HG03095 (cell line): ENCODE results near the gene PIK3CB.
"Not testable (repeated sequence)": the region's sequence is repeated elsewhere in the genome, so short reads cannot be mapped to it uniquely, and the experiment has no call there.

Experiments used
- ATAC-seq: cut with Tn5 transposase; IDR thresholded peaks from one replicate; pipeline ENCODE4 v1.9.1; 2021; ENCODE audit warnings: moderate library complexity; ENCODE audit not compliant: unreplicated experiment

Gene PIK3CB

DNA sequence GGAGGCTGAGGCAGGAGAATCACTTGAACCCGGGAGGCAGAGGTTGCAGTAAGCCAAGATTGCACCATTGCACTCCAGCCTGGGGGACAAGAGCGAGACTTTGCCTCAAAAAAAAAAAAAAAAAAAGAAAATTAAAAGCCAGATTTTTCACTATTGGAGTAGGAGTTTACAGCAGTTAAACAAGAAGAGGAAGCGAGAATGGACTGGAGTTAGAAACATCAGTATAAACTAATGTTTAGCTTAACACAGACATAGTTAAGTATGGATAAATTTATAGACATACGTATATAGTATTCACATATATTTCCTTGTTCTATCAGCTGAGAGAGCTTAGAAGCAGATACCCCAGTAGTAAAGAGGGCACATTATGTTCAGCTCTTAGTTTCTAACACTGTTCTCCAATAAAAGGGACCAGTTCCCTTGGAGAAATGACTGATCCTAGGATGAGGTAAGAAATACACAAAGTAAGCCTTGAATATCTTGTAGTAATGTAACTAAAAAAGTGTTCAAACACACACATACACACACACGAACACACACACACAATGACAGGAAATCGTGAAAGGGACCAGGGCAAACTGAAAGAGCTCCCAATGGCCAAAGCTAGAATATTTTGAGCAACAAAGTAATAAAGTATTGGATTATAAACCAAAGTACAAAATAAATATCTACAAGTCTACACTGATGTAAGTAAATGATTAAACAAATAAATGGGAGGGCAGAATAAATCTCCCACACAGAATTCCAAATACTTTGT, 25.1 kb downstream of the PIK3CB start:
- ATAC-seq: no peak

DNA sequence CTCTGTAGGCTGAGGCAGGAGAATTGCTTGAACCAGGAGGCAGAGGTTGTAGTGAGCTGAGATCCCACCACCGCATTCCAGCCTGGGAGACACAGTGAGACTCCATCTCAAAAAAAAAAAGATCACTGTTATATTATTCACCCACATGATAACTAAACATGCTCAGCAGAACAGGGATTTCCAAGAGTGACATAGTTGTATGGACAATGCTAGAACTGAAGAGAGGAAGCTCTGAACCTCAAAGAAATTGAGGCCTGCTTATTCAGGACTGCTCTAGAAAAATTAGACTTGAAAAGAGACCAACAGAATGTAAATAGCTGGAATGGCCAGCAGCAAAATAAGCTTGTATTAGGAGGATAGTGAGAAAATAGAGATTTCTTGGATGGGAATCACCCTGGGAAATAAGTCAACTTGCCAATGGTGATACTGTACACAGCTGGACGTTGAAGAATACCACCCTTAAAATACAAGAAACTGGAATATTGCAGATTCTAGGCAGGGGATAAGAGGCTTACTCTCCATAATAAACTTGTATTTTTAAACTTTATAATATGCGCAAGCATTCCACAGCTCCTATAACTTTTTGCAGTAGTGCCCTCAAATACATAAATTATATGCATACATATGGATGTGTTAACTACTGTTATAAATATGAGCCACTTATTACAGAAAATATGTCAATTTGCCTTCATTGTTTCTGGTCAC, 28.2 kb downstream of the PIK3CB start:
- ATAC-seq: no peak

DNA sequence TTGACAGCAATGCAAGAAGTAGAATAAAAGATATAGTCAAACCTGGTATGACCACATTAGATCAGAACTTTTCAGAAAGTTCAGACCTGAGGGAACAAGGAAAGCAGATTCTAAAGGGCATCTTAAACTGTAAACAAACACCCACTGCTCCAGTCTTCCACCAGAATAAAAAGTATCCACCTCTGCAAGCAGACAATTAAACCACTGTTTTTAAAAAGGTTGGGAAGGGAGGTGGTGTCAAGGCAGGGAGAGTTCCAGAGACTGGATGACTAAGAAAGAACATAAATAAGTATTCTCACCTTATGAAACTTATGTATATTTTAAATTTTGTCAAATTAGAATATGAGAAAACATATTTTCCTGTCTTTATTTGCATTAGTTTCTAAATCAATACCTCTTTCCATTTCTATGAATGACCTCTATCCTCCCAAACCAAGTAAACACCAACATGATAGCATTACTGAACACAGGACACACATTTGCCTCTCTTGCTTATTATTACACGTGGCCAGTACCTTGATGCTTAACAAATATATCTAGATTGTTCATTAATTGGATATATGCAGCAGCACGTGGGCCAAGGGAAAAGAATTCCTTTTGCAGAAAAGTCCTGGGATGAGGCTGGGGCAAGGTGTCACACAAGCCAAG, 31.6 kb downstream of the PIK3CB start:
- no peak for ATAC-seq

DNA sequence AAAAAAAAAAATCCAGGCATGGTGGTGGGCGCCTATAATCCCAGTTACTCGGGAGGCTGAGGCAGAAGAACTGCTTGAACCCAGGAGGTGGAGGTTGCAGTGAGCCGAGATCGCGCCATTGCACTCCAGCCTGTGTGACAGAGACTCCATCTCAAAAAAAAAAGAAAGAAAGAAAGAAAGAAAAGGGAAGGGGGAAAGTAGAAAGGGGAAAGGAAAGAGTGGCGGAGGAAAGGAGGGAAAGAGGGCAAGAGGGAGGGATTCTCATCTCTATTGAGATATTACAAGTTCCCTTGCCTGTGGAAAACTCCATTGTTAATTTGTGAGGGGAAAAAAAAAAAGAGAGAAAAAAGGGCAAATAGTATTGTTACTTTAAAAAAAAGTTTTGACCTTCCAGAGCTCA, 32.5 kb downstream of the PIK3CB start:
- ATAC-seq: not testable (repeated sequence)

DNA sequence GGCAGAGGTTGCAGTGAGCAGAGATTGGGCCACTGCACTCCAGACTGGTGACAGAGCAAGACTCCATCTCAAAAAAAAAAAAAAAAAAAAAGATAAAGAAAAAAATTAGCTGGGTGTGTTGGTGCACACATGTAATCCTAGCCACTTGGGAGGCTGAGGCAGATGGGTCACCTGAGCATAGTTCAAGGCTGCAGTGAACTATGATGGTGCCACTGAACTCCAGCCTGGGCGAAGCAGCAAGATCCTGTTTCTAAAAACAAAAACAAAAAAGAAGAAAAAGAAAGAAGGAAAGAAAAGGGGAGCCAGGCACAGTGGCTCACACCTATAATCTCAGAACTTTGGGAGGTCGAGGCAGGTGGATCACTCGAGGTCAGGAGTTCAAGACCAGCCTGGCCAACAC, 32.9 kb downstream of the PIK3CB start:
- ATAC-seq: no peak

DNA sequence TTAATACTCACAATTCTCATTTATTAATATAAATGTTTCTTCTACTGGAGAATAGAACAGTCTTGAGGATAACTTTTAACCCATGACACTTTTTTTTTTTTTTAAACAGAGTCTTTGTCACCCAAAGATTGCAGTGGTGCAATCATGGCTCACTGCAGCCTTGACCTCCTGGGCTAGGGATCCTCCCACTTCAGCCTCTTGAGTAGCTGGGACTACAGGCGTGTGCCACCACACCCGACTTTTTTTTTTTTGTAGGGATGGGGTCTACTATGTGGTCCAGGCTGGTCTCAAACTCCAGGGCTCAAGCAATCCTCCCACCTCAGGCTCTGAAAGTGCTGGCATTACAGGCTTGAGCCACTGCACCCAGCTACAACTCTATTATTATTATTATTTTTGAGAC, 34.5 kb downstream of the PIK3CB start:
- ATAC-seq: no peak

DNA sequence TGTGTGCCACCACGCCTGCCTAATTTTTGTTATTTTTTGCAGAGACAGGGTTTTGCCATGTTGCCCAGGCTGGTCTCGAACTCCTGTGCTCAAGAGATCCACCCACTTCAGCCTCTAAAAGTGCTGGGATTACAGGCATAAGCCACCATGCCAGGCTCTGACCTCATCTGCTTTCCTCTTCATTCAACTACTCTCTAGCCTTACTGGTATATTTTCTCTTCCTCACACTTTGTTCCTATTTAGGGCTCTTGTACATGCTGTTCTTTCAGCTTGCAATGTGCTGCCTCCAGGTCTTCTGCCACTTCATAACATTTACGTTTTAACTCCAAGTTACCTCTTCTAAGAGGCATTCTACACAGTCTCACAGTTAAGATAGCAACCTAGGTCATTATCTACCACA, 34.9 kb downstream of the PIK3CB start:
- no peak for ATAC-seq

DNA sequence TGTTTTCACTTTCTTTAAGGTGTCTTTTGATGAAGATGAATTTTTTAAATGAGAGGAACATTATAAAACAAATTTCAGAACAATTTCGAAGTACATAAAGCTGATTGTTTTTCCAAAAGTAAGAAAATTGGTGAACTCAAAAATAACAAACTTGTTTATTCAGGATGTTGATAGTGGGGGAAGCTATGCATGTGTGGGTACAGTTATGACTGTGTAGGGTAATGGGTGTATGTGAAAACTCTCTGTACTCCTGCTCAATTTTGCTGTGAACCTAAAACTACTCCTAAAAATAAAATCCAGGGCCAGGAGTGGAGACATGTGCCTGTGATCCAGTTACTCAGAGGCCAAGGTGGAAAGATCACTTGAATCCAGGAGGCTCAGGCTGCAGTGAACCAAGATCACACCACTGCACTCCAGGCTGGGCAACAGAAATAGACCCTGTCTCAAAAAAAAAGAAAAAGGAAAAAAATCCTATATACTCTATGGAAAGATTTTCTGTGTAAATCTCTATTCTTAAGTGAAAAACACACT, 37.2 kb downstream of the PIK3CB start:
- ATAC-seq: no peak

DNA sequence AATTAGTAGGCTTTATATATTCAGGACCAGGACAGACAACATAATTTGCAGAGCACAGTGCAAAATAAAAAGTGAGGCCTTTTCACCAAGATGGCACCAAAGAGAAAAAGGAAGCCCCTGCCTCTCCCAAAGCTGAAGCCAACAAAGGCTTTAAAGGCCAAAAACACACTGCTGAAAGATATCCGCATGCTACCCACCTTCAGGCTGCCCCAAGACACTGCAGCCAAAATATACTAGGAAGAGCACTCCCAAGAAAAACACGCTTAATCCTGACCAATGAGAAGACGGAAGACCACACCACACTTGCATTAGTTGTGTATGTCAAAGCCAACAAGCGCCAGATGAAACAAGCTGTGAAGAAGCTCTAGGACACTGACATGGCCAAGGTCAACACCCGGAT, 38.0 kb downstream of the PIK3CB start:
- ATAC-seq: no peak

DNA sequence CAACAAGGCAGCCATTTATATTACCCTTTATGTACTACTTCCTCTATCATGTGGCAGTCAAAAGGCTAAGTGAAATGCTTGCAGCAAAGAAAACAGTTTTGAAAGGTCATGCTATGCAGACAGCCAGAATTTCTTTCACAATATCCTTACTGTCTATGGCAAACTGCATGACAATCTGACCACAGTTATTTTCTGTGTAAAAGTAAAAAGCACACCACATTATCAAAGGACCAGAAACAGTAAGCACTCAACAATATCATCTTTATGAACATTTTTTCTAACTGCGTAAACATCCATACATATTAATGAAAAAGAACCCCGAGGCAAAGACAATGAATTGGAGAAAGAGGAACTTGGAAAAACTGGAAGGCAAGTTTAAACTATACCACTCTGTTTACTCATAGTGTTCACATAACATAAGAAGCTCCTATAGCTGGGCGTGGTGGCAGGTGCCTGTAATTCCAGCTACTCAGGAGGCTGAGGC, 47.9 kb downstream of the PIK3CB start:
- no peak for ATAC-seq

DNA sequence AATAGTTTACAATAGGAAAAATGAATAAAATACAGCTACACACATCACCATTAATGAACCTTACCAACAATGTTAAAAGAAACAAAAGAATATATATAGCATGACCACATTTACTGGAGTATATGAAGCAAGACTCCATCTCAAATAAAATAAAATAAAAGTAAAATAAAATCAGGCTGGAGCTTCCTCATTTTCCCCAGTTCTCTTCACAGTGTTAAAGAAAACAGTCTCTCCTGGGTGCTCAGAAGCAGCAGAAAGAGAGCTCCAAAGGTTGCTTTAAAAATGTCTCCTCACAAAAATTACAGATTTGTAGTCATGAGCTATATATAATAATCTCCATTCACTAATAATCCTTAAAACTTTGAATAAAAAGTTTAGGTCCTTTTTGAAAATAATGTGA, 48.8 kb downstream of the PIK3CB start:
- ATAC-seq: no peak

DNA sequence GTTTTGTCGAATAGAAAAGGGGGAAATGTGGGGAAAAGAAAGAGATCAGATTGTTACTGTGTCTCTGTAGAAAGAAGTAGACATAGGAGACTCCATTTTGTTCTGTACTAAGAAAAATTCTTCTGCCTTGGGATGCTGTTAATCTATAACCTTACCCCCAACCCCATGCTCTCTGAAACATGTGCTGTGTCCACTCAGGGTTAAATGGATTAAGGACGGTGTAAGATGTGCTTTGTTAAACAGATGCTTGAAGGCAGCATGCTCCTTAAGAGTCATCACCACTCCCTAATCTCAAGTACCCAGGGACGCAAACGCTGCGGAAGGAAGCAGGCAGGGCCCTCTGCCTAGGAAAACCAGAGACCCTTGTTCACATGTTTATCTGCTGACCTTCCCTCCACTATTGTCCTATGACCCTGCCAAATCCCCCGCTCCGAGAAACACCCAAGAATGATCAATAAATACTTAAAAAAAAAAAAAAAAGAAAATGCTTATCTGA, 49.3 kb downstream of the PIK3CB start:
- not testable (repeated sequence) for ATAC-seq

DNA sequence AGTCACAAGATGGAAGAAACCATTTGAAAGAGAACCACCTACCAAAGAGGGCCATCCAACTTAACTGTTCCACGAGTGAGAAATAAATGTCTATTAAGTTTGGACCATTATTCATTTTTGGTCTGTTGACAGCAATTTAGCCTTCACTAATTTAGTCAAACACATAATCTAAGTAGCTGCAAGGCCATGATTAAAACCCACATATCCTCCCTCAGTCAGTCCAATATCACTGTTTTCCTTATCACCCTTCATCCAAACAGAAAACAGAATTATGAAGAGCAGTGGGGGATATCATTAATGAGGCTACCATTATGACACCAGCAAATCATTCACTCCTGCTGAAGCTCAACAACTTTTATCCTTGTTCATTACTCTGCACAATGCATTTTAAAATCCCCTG, 52.0 kb downstream of the PIK3CB start:
- ATAC-seq: no peak

DNA sequence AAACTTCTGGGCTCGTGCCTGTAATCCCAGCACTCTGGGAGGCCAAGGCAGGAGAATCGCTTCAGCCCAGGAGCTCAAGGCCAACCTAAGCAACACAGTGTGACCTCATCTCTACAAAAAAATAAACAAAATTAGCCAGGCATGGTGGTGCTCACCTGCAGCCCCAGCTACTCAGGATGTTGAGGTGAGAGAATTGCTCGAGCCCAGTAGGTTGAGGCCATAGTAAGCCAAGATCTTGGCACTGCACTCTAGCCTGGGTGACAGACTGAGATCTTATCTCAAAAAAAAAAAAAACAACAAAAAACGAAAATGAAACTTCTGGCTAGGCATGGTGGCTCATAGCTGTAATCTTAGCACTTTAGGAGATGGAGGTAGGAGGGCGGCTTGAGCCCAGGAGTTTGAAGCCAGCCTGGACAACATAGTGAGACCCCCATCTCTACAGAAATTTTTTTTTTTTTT, 53.7 kb downstream of the PIK3CB start:
- no peak for ATAC-seq

DNA sequence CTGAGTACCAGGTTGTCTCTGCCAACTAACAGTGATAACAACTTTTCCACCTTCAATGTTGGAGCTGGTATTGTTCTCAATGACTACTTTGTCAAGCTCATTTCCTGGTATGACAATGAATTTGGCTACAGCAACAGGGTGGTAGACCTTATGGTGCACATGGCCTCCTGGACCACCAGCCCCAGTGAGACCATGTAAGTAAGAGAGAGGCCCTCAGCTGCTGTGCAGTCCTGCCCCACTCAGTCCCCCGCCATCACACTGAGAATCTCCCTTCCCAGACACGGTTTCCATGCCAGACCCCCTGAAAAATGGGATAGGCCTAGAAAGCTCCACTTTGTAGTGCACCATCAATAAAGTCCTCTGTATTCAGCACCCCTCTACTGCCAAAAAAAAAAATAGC, 56.1 kb downstream of the PIK3CB start:
- no peak for ATAC-seq

DNA sequence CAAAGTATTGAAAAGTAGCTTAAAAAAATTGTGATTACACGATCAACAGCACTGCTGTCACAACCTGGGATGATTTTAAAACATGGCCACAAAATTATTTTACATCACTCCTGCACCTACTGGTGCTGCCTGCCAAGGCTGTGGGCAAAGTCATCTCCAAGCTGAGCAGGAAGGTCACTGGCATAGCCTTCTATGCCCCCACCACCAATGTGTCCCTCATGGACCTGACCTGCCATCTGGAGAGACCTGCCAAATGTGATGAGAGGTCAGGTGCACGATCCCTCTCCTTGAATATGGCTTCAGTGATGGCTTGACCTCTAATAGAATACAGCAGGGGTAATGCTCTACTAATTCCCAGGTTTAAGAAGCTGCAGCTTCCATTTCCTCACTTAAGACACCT, 57.8 kb downstream of the PIK3CB start:
- ATAC-seq: no peak

DNA sequence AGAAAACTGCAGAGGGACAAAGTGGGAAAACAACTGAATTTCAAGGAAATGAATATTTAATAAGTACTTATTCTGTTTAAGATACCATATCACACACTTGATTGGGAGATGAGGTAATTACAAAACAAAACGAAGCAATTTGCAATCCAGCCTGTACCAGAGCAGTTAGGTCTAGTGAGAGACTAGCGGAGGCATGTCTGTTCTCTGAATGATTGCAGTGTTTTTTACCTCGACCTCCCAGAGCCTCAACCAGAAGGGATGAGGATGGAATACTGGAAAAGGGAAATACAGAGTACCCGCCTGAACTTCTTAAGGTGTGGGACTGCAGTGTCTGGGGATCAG, 59.5 kb downstream of the PIK3CB start:
- no peak for ATAC-seq

DNA sequence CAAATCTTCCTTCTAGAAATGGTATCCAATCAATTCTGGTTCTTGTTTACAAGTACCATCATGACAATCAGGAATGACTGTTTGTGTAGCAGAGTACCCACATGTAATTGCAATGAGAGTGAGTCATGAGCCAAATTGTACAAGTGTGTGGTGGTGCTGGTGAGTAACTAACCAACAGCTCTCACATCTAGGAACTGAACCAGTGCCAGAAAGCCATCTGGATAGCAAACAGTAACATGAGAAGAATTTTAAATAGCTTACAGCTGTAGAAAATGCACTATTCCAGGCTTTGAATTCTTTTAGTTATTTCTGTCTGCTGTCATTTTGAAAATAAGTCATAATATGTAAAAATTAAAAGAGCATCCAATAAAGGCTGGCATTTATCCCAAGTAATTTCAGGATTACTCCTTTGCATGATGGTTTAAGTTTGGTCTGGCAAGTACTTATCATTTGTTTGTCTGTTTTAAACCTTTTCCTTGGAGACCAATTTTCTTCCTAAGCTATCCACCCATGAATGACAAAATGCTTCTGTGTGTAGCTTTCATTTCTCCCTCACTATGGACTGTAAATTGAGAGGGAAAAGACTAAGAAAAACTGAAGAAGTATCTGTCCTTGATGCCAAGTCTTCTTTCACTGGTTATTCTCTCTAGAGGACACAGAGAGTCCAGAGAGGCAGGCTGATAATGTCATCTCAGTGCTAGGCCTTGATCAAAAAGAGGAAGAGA, 60.0 kb downstream of the PIK3CB start:
- peak; percentile 59 for ATAC-seq

DNA sequence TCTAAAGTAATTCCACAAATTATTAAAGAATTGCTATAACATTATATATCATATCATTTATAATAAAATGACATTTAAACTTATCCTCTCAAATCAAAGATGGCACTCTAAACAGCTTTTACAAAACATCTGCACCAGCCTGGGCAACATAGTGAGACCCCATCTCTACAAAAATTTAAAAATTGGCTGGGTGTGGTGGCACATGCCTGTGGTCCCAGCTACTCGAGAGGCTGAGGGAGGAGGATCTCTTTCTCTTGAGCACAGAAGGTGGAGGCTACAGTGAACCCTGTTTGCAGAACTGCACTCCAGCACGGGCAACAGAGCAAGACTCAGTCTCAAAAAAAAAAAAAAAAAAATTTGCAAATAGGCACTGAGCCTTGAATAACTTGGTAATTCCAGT, 63.1 kb downstream of the PIK3CB start:
- no peak for ATAC-seq

DNA sequence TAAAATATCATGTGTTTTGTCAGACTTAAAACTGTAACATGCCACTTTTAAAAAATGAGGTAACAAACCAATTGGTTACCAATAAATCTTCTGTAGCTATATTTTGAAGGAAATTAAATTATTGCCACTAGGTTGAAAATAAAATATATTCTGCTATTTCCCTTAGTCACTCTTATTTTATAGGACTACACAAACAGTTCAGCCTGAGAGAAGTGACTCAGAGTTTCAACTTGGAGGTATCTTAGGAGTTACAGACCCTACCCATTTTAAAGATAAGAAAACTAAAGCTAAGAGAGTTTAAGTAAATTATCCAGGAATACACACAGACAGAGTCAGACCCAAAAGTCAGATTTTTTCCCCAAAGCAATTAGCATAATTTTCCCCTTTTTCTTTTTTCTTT, 65.1 kb downstream of the PIK3CB start:
- no peak for ATAC-seq

DNA sequence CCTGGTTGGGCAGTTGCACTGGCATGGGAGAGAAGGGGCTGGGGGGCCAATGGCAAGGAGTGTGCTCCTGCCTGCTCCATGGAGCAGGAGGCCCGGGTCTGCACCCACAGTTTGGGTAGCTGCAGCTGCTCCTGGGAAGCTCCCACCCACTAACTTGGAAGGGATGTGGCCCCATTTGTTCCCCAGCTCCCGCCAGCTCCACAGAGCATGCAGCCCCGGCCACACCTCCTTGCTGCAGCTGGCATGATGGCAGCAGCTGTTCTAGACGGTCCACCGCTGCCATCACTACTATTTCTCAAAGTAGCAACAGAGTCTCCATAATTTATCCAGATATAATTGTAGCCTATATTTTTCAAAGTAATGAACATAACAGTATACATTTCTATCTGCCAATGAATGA, 65.8 kb downstream of the PIK3CB start:
- no peak for ATAC-seq
